GM21381 (cell line): ENCODE measurements around the gene HAT1.
"Not testable (repeated sequence)": the region's sequence is repeated elsewhere in the genome, so short reads cannot be mapped to it uniquely, and the experiment has no call there.

Source experiments
- ATAC-seq: cut with Tn5 transposase; IDR thresholded peaks from one replicate; pipeline ENCODE4 v1.9.1; 2021; ENCODE audit warnings: mild to moderate bottlenecking, moderate library complexity; ENCODE audit not compliant: unreplicated experiment

HAT1 gene

GRCh38 chr2:171922230-171923022, at the start of gene HAT1:
HAT1 (plus strand) TSS chr2:171922461; CDS start chr2:171922501, 40 bp downstream.
- peak; percentile 98 for ATAC-seq

- no peak for ATAC-seq
These were observed 47.7 kb upstream of the HAT1 start for GRCh38 chr2:171874517-171874916.

- no peak for ATAC-seq
These were observed 47.3 kb upstream of the HAT1 start for GRCh38 chr2:171874963-171875362.

- no peak for ATAC-seq
These were observed 43.7 kb upstream of the HAT1 start for GRCh38 chr2:171878481-171878993.

- ATAC-seq, result no peak
These were observed 42.4 kb upstream of the HAT1 start for GRCh38 chr2:171879865-171880264.

GRCh38 chr2:171880774-171881173, 41.5 kb upstream of the HAT1 start:
- no peak for ATAC-seq

GRCh38 chr2:171882089-171882769, 40.0 kb upstream of the HAT1 start:
- ATAC-seq, result no peak

- ATAC-seq, result no peak
These were observed 38.9 kb upstream of the HAT1 start for GRCh38 chr2:171883275-171883893.

GRCh38 chr2:171889333-171889732, 32.9 kb upstream of the HAT1 start:
- no peak for ATAC-seq

- no peak for ATAC-seq
These were observed 32.5 kb upstream of the HAT1 start for GRCh38 chr2:171889808-171890207.

- no peak for ATAC-seq
These were observed 29.0 kb upstream of the HAT1 start for GRCh38 chr2:171893196-171893823.

GRCh38 chr2:171893824-171894611, 28.2 kb upstream of the HAT1 start, which contains the start of gene SLC25A12:
SLC25A12 (minus strand) TSS chr2:171894244; CDS start chr2:171894214, 30 bp downstream.
- ATAC-seq, result peak; percentile 91

- no peak for ATAC-seq
These were observed 27.7 kb upstream of the HAT1 start for GRCh38 chr2:171894612-171894947.

- ATAC-seq, result no peak
These were observed 26.5 kb upstream of the HAT1 start for GRCh38 chr2:171895786-171896185.

GRCh38 chr2:171899623-171900282, 22.5 kb upstream of the HAT1 start:
- not testable (repeated sequence) for ATAC-seq

GRCh38 chr2:171902840-171903420, 19.3 kb upstream of the HAT1 start:
- ATAC-seq, result no peak

- ATAC-seq, result no peak
These were observed 14.0 kb upstream of the HAT1 start for GRCh38 chr2:171908235-171908634.

GRCh38 chr2:171909266-171909665, 13.0 kb upstream of the HAT1 start:
- ATAC-seq, result no peak

GRCh38 chr2:171910494-171910893, 11.8 kb upstream of the HAT1 start:
- no peak for ATAC-seq
